ENCODE results near the gene ZFP36L2.

ZFP36L2 gene

DNA sequence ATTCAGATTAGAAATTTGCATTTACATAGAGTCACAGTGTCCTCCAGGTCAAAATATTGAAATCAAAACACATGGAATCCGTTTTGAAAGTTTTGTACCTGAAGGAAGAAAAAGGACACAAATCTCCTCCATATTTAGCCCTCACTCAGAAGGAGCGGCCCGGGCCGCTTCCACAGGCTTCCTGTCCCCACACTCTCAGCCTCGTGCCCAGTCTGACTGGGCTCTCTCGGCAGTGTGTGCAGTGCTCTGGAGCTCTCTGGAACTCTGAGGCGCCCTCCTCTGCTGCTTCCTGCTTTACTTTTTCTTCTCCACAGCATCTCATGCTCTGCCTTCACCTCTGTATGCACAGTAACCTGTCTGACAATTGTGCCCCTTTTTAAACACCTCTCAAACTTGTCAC is 22.2 kb upstream of the ZFP36L2 start:
- no peak for DNase-seq (ENCODE audit: low spot score)

GRCh38 chr2:43246641-43247040 is 20.2 kb upstream of the ZFP36L2 start:
- DNase-seq (ENCODE audit: low spot score): no peak

DNA sequence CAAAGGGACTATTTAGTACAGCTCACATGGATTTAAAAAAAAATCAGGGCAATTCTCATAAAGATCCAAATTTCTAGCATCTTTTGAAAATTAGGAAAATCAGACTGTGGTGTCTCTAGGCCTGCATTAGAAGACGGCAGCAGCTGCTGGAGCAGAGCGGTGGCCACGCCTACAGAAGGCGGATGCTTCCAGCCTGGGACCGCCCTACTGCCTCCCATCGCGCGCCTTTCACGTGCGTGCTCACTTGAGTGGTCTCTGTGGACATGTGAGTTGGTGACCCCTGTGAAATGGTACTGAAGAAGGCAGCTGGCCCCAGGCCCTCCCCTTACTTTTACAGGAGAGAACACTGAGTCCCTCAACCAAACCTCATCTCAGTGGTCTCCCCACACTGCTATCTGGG is 15.2 kb upstream of the ZFP36L2 start:
- no peak for DNase-seq (ENCODE audit: low spot score)

GRCh38 chr2:43240766-43241150 is 14.4 kb upstream of the ZFP36L2 start:
- no peak for DNase-seq (ENCODE audit: low spot score)

DNA sequence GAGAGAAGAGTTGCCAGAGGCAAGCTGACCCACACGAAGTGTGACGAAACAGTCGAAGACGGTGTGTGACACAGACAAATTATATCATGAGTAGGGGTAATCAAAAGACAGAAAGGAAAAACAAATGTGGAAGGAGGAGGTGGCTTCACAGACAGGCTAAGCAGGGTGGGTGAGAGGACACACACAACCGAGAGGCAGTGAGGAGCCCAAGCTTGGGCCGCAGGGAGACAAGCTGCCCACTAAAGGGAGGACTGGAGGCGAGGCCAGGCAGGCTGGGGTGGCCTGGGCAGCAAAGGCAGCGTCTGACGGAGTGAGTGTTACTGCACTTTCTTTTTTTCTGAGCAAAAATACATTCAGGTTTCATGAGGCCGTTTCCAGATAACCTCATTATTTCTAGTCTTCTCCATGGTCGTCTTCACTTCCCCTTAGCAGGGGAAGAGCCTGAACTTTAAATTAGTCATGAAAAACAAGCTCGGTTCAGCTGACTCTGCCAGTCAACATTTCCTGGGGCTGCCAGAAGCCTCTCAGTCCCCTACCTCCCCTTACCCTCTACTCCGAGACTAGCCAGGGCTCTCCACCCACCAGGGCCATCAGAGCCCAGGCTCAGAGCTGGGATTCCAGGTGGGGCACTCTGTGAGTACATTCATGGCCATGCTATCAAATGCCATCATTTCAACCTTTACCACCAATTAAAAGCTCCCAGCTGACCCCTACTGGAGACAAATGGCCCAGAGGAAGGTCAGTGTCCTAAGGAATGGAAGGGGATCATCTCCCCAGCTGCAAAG is 13.8 kb upstream of the ZFP36L2 start:
- DNase-seq (ENCODE audit: low spot score): no peak

DNA sequence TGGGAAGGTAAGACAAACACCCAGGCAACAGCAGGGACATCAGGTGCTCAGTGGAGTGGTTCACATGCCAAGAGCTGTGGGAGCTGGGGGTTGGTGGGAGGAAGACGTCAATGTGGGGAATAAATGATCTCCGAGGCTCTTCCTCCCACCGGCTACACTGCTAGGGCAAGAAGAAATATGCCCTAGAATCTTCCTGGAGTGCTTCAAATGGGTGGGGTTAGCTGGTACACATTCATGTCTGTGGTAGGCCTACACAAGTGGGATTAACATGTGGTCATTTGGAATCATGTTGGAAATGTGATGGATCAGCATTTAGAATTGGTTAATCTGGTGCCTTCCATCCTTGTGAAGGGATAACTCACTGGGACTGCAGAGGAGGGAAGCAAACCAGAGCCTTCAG is 12.4 kb upstream of the ZFP36L2 start:
- DNase-seq (ENCODE audit: low spot score): no peak

DNA sequence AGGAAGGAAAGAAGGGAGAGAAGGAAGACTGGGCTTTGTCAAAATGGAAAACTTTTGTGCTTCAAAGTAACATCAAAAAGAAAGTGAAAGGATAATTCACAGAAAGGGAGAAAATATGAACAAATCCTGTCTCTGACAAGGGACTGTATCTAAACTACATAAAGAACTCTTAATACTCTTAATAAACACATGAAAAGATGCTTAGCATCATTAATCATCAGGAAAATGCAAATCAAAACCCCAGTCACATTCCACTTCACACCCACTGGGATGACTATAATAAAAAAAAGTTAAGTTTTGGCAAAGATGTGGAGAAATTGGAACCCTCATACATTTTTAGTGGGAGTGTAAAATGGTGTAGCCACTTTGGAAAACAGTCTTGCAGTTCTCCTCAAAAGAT is 11.8 kb upstream of the ZFP36L2 start:
- no peak for DNase-seq (ENCODE audit: low spot score)

DNA sequence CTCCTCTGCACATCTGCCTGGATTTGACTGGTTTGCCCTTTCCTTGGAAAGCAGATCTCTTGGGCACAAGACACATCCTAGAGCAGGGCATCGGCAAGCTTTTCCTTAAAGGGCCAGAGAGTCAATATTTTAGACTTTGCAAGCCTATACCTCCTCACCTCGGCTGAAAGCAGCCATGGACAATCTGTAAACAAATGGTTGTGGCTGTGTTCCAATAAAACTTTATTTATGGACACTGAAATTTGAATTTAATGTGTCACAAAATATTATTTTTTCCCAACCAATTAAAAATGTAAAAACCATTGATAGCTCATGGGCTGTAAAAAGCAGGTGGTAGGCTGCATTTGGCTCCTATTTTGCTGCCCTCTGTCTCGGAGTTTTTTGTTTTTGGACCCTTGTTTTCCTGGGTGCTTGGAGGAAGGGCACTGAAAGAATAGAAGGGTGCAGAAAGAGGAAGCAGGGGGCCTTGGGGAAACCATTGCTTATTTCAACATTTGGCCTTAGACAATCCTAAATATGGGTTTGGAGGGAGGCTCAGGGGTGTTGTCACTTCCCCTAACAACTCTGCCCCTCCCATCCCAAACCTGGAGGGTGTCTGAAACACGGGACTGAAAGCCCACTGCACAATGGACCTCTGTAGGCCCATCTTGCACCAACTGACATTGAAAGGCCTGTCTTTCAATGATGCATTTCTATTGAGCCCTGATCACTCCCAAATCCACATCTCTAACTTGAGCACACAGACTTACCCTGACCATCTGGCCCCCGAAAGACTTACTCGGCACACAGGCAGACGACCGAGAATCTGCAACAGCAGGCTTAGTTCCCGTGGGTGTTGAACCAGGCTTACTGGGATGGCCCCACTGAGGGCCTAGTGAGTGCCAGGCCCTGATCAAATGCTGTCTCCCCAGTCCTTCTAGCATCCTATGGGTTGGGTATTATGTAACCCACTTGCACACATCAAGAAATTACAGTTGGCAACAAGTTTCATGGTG is 7.1 kb upstream of the ZFP36L2 start:
- no peak for DNase-seq (ENCODE audit: low spot score)

- no peak for DNase-seq (ENCODE audit: low spot score)
Measured at GRCh38 chr2:43230951-43231827, 4.8 kb upstream of the ZFP36L2 start.

GRCh38 chr2:43230351-43230885 is 4.0 kb upstream of the ZFP36L2 start:
- no peak for DNase-seq (ENCODE audit: low spot score)

DNA sequence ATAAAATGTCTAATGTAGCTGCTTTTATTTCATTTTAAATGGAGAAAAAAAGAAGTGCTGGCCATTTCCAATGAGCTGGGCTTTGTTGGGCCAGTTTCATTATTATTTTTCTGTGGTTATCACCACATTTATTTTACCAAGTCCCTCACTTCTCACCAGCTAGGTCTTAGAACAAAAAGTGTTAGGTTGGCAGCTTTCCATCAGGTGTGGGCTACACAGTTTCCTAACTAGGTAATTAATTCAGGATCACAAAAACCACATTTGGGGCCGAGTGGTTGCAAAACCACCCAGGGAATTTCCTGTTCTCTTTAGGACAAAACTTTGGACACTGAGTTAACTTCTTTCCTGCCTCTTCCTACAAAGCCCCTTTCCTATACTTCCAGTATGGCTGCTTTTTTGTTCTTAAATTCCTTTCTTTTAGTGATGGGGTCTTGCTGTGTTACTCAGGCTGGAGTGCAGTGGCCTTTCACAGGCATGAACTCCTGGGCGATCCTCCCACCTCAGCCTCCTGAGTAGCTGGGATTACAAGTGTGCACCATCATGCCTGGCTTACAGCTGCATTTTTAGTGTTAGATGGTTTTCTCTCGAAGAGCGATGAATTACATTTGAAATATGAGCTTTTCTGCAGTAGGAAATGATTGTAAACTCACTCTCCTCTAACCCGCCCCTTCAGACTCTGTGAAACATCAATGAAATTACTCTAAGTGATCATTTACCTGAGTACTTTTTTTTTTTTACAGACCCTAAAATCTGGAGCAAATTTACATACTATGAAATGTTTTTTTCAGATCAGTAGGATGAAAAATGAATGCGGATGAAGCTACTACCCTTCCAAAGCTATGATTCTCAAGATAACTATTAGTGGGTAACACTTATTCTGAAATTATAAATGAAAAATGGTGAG is 2.6 kb upstream of the ZFP36L2 start:
- DNase-seq (ENCODE audit: low spot score): peak; percentile 35

DNA sequence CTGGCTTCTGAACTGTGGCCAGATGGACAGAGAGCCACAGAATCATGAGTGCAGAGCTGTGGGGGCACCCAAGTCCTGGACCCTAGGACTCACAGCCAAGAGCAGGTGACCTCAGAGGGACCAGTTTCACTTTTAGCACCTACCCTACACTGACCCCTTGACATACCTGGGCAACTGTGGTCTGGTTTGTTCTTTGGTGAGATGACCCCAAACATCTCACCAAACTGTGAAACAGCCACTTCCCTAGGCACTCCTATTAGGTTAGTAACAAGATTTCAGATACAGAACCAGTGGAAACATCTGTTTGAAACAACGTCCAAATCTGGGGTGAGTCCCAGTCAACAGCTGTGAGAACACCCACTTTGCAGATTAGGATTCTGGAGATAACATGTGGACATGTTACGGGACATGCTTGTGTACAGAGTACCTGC is 1.9 kb upstream of the ZFP36L2 start:
- no peak for DNase-seq (ENCODE audit: low spot score)

GRCh38 chr2:43227830-43228281 is 1.4 kb upstream of the ZFP36L2 start:
- DNase-seq (ENCODE audit: low spot score): no peak

GRCh38 chr2:43226955-43227829 is 786 bp upstream of the ZFP36L2 start:
- DNase-seq (ENCODE audit: low spot score): peak; percentile 52

- peak; percentile 67 for DNase-seq (ENCODE audit: low spot score)
Measured at GRCh38 chr2:43225788-43226557, 433 bp downstream of the ZFP36L2 start.

DNA sequence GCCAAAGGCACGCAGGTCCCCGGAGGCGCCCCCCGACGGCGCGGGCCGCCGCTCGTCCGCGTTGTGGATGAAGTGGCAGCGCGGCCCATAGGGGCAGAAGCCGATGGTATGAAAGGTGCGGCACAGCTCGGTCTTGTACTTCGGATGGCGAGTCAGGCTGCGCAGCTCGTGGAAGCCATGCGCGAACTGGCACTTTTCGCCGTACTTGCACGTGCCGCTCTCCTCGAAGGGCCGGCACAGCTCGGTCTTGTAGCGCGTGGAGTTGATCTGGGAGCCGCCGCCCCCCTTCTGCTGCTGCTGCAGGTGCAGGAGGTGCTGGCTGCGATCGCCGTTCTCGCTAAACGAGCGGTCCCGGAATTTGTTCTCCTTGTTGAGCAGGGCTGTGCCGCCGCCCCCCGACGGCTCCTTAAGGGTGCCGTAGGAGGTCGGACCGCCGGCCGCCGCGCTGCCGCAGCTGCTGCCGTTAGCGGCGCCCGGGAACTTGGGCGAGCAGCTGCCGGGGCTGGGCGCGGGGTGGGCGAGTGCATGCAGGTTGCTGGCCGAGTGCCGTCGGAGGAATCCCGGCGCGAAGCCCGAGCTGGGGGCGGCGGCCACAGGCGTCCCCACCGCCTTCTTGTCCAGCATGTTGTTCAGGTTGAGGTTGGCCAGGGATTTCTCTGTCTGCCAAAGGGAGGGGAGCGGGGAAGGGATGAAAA is 1.2 kb downstream of the ZFP36L2 start:
- peak; percentile 76 for DNase-seq (ENCODE audit: low spot score)

- peak; percentile 46 for DNase-seq (ENCODE audit: low spot score)
Measured at GRCh38 chr2:43224571-43225092, 1.8 kb downstream of the ZFP36L2 start.

DNA sequence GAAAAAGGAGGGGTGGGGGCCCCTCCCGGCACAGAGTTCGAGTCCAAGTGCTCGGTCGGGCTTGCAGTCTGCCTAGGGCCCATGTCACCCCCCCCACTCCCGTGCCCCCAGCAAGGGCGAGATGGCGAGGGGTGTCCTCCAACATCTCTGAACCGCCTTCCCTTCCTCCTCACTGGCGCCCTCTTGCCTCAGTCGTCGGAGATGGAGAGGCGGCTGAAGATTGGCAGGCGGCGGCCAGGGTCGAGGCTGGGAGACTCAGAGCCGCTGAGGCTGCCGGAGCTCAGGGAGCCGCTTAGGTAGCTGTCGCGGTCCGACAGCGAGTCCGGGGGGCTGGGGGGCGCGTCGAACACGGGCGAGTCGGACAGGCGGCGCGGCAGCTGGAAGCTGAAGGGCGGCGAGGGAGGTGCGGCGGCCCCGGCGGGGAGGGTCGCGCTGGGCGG is 2.3 kb downstream of the ZFP36L2 start:
- DNase-seq (ENCODE audit: low spot score): peak; percentile 82
